Glomerular visceral epithelial cell (primary cell): ENCODE measurements around the gene ZNF12.
A peak's percentile ranks its signal among the peaks of the same experiment; 100 is the strongest.
"Not testable (repeated sequence)": the region's sequence is repeated elsewhere in the genome, so short reads cannot be mapped to it uniquely, and the experiment has no call there.

ENCODE experiments used
- DNase-seq: peaks from one replicate; pipeline ENCODE4 v3.0.0-alpha.2; 2016; ENCODE audit errors: extremely low spot score

ZNF12 gene

GRCh38 chr7:6706666-6707407 lies at the start of gene ZNF12:
TSS of gene ZNF12 (minus strand) at chr7:6706947. CDS start at chr7:6705173, 1,774 bp downstream.
- peak; percentile 94 for DNase-seq

GRCh38 chr7:6753964-6754363 lies 47.2 kb upstream of the ZNF12 start, which contains the start of gene RSPH10B2:
TSS of gene RSPH10B2 (plus strand) at chr7:6754103. CDS start at chr7:6757678, 3,575 bp downstream.
- not testable (repeated sequence) for DNase-seq

- DNase-seq: not testable (repeated sequence)
These were observed 43.4 kb upstream of the ZNF12 start for GRCh38 chr7:6750173-6750572.

- not testable (repeated sequence) for DNase-seq
These were observed 42.6 kb upstream of the ZNF12 start for GRCh38 chr7:6749335-6749734.

GRCh38 chr7:6744410-6745100 lies 37.8 kb upstream of the ZNF12 start:
- not testable (repeated sequence) for DNase-seq

GRCh38 chr7:6738415-6738814 lies 31.7 kb upstream of the ZNF12 start:
- not testable (repeated sequence) for DNase-seq

- DNase-seq: peak; percentile 19
These were observed 23.5 kb upstream of the ZNF12 start for GRCh38 chr7:6730343-6730633.

GRCh38 chr7:6729492-6730342 lies 23.0 kb upstream of the ZNF12 start:
- peak; percentile 92 for DNase-seq

- not testable (repeated sequence) for DNase-seq
These were observed 22.2 kb upstream of the ZNF12 start for GRCh38 chr7:6728893-6729491.

GRCh38 chr7:6727663-6728062 lies 20.9 kb upstream of the ZNF12 start:
- no peak for DNase-seq

- not testable (repeated sequence) for DNase-seq
These were observed 19.6 kb upstream of the ZNF12 start for GRCh38 chr7:6726341-6726740.

GRCh38 chr7:6725003-6725402 lies 18.3 kb upstream of the ZNF12 start:
- no peak for DNase-seq

- DNase-seq: not testable (repeated sequence)
These were observed 17.6 kb upstream of the ZNF12 start for GRCh38 chr7:6724351-6724750.

GRCh38 chr7:6718124-6718523 lies 11.4 kb upstream of the ZNF12 start:
- DNase-seq: no peak

- DNase-seq: not testable (repeated sequence)
These were observed 9.2 kb upstream of the ZNF12 start for GRCh38 chr7:6715898-6716297.

- no peak for DNase-seq
These were observed 7.6 kb upstream of the ZNF12 start for GRCh38 chr7:6714360-6714759.

GRCh38 chr7:6709808-6710207 lies 3.1 kb upstream of the ZNF12 start:
- DNase-seq: no peak

GRCh38 chr7:6708304-6708703 lies 1.6 kb upstream of the ZNF12 start:
- no peak for DNase-seq

- DNase-seq: peak; percentile 38
These were observed 635 bp downstream of the ZNF12 start for GRCh38 chr7:6705959-6706665.

- no peak for DNase-seq
These were observed 4.9 kb downstream of the ZNF12 start for GRCh38 chr7:6701860-6702259.

- no peak for DNase-seq
These were observed 6.0 kb downstream of the ZNF12 start for GRCh38 chr7:6700793-6701192.
